Measurements from ENCODE around the gene PPP3R1. TPM values are rescaled to one million over a fixed set of nuclear protein-coding genes. Genes with fewer than 3 reads are reported as not detected.

Gene PPP3R1
- total and polyA plus RNA-seq, 9 of the 15 experiments (the other 6 are each of a cell fraction or from before 2014, with no cell fraction given): 3.7 to 70.0 (median 24.8) TPM

GRCh38 chr2:68157402-68158133, 94.8 kb downstream of the PPP3R1 start, which contains the start of gene PNO1 (continued):
- TF ChIP-seq ZNF197 (CRISPR knock-in tag; IDR thresholded peaks at IDR 0.05; ENCODE audit: low read depth) (no peak), MITF (IDR thresholded peaks at IDR 0.05) (0 out of 2 replicates have a peak, but pooled peaks have one; percentile 19), HNRNPK (IDR thresholded peaks at IDR 0.05; ENCODE audit: low read depth, low read length, poor library complexity, severe bottlenecking) (no peak), NKRF (IDR thresholded peaks at IDR 0.05; ENCODE audit: borderline replicate concordance) (peak; percentile 99), HEY1 (CRISPR knock-in tag; IDR thresholded peaks at IDR 0.05; ENCODE audit: borderline replicate concordance) (no peak), HBP1 (CRISPR knock-in tag; IDR thresholded peaks at IDR 0.05) (no peak; the same call in 1 of the 2 replicates), ZMIZ1 (IDR thresholded peaks at IDR 0.05; ENCODE audit: low read depth in 2 of 2, low read length in 2 of 2) (no peak), NCOA2 (IDR thresholded peaks at IDR 0.05; ENCODE audit: partially characterized antibody in 2 of 2) (peak in 1 of 2 experiments; percentile 99), FOSL1 (tag; conservative IDR thresholded peaks at IDR 0.05) (no peak), ZNF668 (CRISPR knock-in tag; IDR thresholded peaks at IDR 0.05) (no peak), TAL1 (IDR thresholded peaks at IDR 0.05) (peak; percentile 58), TAF7 (tag; IDR thresholded peaks at IDR 0.05) (0 out of 2 replicates have a peak, but pooled peaks have one; percentile 38)
- TF ChIP-seq, protein P1, sequence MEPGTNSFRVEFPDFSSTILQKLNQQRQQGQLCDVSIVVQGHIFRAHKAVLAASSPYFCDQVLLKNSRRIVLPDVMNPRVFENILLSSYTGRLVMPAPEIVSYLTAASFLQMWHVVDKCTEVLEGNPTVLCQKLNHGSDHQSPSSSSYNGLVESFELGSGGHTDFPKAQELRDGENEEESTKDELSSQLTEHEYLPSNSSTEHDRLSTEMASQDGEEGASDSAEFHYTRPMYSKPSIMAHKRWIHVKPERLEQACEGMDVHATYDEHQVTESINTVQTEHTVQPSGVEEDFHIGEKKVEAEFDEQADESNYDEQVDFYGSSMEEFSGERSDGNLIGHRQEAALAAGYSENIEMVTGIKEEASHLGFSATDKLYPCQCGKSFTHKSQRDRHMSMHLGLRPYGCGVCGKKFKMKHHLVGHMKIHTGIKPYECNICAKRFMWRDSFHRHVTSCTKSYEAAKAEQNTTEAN (CRISPR knock-in tag; IDR thresholded peaks at IDR 0.05): no peak
- TF ChIP-seq, protein P2, sequence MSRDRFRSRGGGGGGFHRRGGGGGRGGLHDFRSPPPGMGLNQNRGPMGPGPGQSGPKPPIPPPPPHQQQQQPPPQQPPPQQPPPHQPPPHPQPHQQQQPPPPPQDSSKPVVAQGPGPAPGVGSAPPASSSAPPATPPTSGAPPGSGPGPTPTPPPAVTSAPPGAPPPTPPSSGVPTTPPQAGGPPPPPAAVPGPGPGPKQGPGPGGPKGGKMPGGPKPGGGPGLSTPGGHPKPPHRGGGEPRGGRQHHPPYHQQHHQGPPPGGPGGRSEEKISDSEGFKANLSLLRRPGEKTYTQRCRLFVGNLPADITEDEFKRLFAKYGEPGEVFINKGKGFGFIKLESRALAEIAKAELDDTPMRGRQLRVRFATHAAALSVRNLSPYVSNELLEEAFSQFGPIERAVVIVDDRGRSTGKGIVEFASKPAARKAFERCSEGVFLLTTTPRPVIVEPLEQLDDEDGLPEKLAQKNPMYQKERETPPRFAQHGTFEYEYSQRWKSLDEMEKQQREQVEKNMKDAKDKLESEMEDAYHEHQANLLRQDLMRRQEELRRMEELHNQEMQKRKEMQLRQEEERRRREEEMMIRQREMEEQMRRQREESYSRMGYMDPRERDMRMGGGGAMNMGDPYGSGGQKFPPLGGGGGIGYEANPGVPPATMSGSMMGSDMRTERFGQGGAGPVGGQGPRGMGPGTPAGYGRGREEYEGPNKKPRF (IDR thresholded peaks at IDR 0.05; ENCODE audit: low read depth, low read length): no peak

All from K562 (cell line).